Epithelial cell of proximal tubule (primary cell): Measurements from ENCODE around the gene ZNF302. TPM values are rescaled to one million over a fixed set of nuclear protein-coding genes. Genes with fewer than 3 reads are reported as not detected.

Experiments used
- DNase-seq: peaks from one replicate; pipeline ENCODE4 v3.0.0-alpha.2; 2011; ENCODE audit warnings: low read depth
- H3K4me3 ChIP-seq: 2 replicates; pipeline ENCODE4 v1.5.1; 2011; ENCODE audit warnings: low read depth, mild to moderate bottlenecking, low read length
- CTCF ChIP-seq: conservative IDR thresholded peaks from 2 replicates; pipeline ENCODE4 v1.5.1; 2012; ENCODE audit warnings: low read depth, mild to moderate bottlenecking, low read length
- total RNA-seq: library from RNA; depleted of rRNA; stranded (reverse); fragments of >200 nt; gene quantifications from 2 replicates; pipeline ENCODE4 v1.2.3, GENCODE V29; 2015

The ZNF302 gene
- total RNA-seq, result 5.9 and 10.5 TPM in 2 replicates

- DNase-seq, result peak; percentile 68
- H3K4me3 ChIP-seq, result peak within 1 kb of the TSS; percentile 74
- no peak for TF ChIP-seq CTCF
These were observed at the start of gene ZNF302 for GRCh38 chr19:34677386-34678084. TSS of gene ZNF302 (plus strand) at chr19:34677678. CDS start at chr19:34678805, 1,127 bp downstream.

GRCh38 chr19:34633802-34634201 is 43.7 kb upstream of the ZNF302 start:
- no peak for DNase-seq
- no peak for TF ChIP-seq CTCF
- no peak overlapping the region for H3K4me3 ChIP-seq

GRCh38 chr19:34639491-34640085 is 37.9 kb upstream of the ZNF302 start:
- no peak overlapping the region for H3K4me3 ChIP-seq
- DNase-seq, result no peak
- TF ChIP-seq CTCF, result peak; percentile 64

- no peak for TF ChIP-seq CTCF
- no peak overlapping the region for H3K4me3 ChIP-seq
- no peak for DNase-seq
These were observed 35.2 kb upstream of the ZNF302 start for GRCh38 chr19:34642241-34642640.

- DNase-seq, result no peak
- no peak overlapping the region for H3K4me3 ChIP-seq
- TF ChIP-seq CTCF, result no peak
These were observed 32.5 kb upstream of the ZNF302 start for GRCh38 chr19:34644991-34645461.

- no peak for TF ChIP-seq CTCF
- no peak for DNase-seq
- no peak overlapping the region for H3K4me3 ChIP-seq
These were observed 31.9 kb upstream of the ZNF302 start for GRCh38 chr19:34645551-34645950.

GRCh38 chr19:34649886-34650543 is 27.5 kb upstream of the ZNF302 start:
- H3K4me3 ChIP-seq, result no peak overlapping the region
- TF ChIP-seq CTCF, result no peak
- no peak for DNase-seq
